Measurements from ENCODE around the gene HOXD10. TPM values are rescaled to one million over a fixed set of nuclear protein-coding genes. Genes with fewer than 3 reads are reported as not detected.

HOXD10 gene
- total RNA-seq, 4 donors from 2014 or later = 0.31 to 0.67 (median 0.52) TPM; not detected in 1

GRCh38 chr2:176082824-176083751 is 33.5 kb upstream of the HOXD10 start:
- Histone ChIP-seq H3K4me3 (no peak overlapping the region), H3K4me1 (peaks cover 0 to 65% (median 34%) of the 10 kb centered on the region in 3 donors), H3K9me3 (peaks cover 0 to 16% (median 0%) of the 10 kb centered on the region in 3 donors), H3K27me3 (peaks cover 100% of the 10 kb centered on the region), H3K27ac (no peak overlapping the region), H3K36me3 (no peaks in the 10 kb centered on the region)
- WGBS, 2 donors (ENCODE audit: low coverage in 1 of 2) = 5 to 7% methylated on average over 3 to 4 of the region's 66 CpGs
- ATAC-seq = no peak
- no peak for TF ChIP-seq POLR2A (IDR thresholded peaks at IDR 0.05)
- no peak for TF ChIP-seq CTCF (IDR thresholded peaks at IDR 0.05)
- TF ChIP-seq EP300 (IDR thresholded peaks at IDR 0.05) = no peak
- TF ChIP-seq POLR2AphosphoS5 (IDR thresholded peaks at IDR 0.05) = no peak

GRCh38 chr2:176083796-176084261 is 32.7 kb upstream of the HOXD10 start, which contains the start of gene EVX2:
Gene EVX2 (minus strand): TSS chr2:176083962. CDS start chr2:176083776, 186 bp downstream.
- H3K36me3 ChIP-seq = no peaks in the 10 kb centered on the region
- TF ChIP-seq POLR2A (IDR thresholded peaks at IDR 0.05) = no peak
- no peak for TF ChIP-seq POLR2AphosphoS5 (IDR thresholded peaks at IDR 0.05)
- TF ChIP-seq CTCF (IDR thresholded peaks at IDR 0.05) = no peak
- no peak for TF ChIP-seq EP300 (IDR thresholded peaks at IDR 0.05)
- 7 to 10% methylated on average over 13 to 18 of the region's 27 CpGs for WGBS, 2 donors (ENCODE audit: low coverage in 1 of 2)
- peaks cover 0 to 71% (median 38%) of the 10 kb centered on the region in 3 donors for H3K4me1 ChIP-seq
- ATAC-seq = no peak
- H3K9me3 ChIP-seq = peaks cover 0 to 16% (median 0%) of the 10 kb centered on the region in 3 donors
- no peak within 1 kb of the TSS for H3K27ac ChIP-seq
- H3K27me3 ChIP-seq = peaks cover 100% of the 10 kb centered on the region
- no peak within 1 kb of the TSS for H3K4me3 ChIP-seq

- 1 to 3% methylated on average over 15 to 24 of the region's 26 CpGs for WGBS, 2 donors (ENCODE audit: low coverage in 1 of 2)
- Histone ChIP-seq H3K27ac (no peak overlapping the region), H3K4me3 (no peak overlapping the region), H3K27me3 (peaks cover 100% of the 10 kb centered on the region), H3K36me3 (no peaks in the 10 kb centered on the region), H3K9me3 (peaks cover 0 to 16% (median 0%) of the 10 kb centered on the region in 3 donors), H3K4me1 (peaks cover 0 to 64% (median 32%) of the 10 kb centered on the region in 3 donors)
- TF ChIP-seq EP300 (IDR thresholded peaks at IDR 0.05) (no peak), POLR2AphosphoS5 (IDR thresholded peaks at IDR 0.05) (no peak), CTCF (IDR thresholded peaks at IDR 0.05) (no peak), POLR2A (IDR thresholded peaks at IDR 0.05) (no peak)
- ATAC-seq = no peak
These were observed 31.9 kb upstream of the HOXD10 start for GRCh38 chr2:176084611-176085119.

- TF ChIP-seq CTCF (IDR thresholded peaks at IDR 0.05) (no peak), EP300 (IDR thresholded peaks at IDR 0.05) (no peak), POLR2AphosphoS5 (IDR thresholded peaks at IDR 0.05) (no peak), POLR2A (IDR thresholded peaks at IDR 0.05) (no peak)
- peaks cover 0 to 59% (median 29%) of the 10 kb centered on the region in 3 donors for H3K4me1 ChIP-seq
- peaks cover 0 to 16% (median 0%) of the 10 kb centered on the region in 3 donors for H3K9me3 ChIP-seq
- H3K4me3 ChIP-seq = no peak overlapping the region
- no peak overlapping the region for H3K27ac ChIP-seq
- no peaks in the 10 kb centered on the region for H3K36me3 ChIP-seq
- peaks cover 100% of the 10 kb centered on the region for H3K27me3 ChIP-seq
- 2% methylated on average over 9 to 15 of the region's 40 CpGs for WGBS, 2 donors (ENCODE audit: low coverage in 1 of 2)
- ATAC-seq = no peak
These were observed 31.3 kb upstream of the HOXD10 start for GRCh38 chr2:176085120-176085788.

All from gastroesophageal sphincter (tissue), 4 donors.